ENCODE measurements around the gene B3GNT5. TPM values are rescaled to one million over a fixed set of nuclear protein-coding genes. Genes with fewer than 3 reads are reported as not detected.

B3GNT5 gene
- 10 to 100 TPM in 5 of 8 experiments, 1 to 10 TPM in 2, under 1 TPM in 1; 0.42 to 24.5 (median 17.6) TPM for total RNA-seq

- Histone ChIP-seq H3K4me1 (replicated peaks in 1 of 2) (peaks cover 11 to 22% of the 10 kb centered on the region in 2 donors), H3K27ac (peak within 1 kb of the TSS; percentile 60 to 62), H3K4me3 (peak within 1 kb of the TSS; percentile 49 to 74 (median 64))
- WGBS, 10 experiments, result 0 to 6% (median 0%) methylated on average over 1 to 10 of the region's 43 CpGs; no CpG with 5 or more reads in 2 of the 10 experiments
- in situ Hi-C loops (cut with MboI; ENCODE audit: low pct_unique_long_range_greater_than_20kb in 2 of 9, low sequenced_read_pairs in 9 of 9, unreplicated experiment in 9 of 9), result no loop called here
- peak; percentile 2 to 18 (median 12) for ATAC-seq (replicated peaks in 6 of 8)
Measured at GRCh38 chr3:183252973-183253527, at the start of gene B3GNT5. Gene B3GNT5, plus strand, starts transcription at chr3:183253253. Its CDS starts 16,546 bp downstream, at chr3:183269799.

DNA sequence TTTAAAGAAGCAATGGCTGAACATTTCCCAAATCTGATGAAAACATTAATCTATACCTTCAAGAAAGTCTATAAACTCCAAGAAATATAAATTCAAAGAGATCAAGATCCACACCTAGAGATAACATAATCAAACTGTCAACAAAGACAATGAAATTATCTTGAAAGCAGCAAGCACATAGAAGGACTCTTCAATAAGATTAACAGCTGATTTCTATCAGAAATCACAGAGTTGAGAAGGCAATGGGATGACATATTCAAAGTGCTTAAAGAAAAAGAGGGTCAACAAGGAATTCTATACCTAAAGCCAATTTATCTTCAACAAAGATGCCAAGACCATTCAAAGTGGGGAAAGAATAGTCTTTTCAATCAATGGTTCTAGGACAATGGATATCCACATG is 49.4 kb upstream of the B3GNT5 start:
- in situ Hi-C loops (cut with MboI; ENCODE audit: low pct_unique_long_range_greater_than_20kb in 2 of 9, low sequenced_read_pairs in 9 of 9, unreplicated experiment in 9 of 9), result no loop called here
- no peak for ATAC-seq (replicated peaks in 6 of 8)
- Histone ChIP-seq H3K27ac (no peak overlapping the region), H3K4me1 (replicated peaks in 1 of 2) (peaks cover 0 to 9% of the 10 kb centered on the region in 2 donors), H3K4me3 (no peak overlapping the region)

- 50 to 100% (median 92%) methylated on average over 1 to 2 of the region's 2 CpGs; no CpG with 5 or more reads in 1 of the 10 experiments for WGBS, 10 experiments
- ATAC-seq (replicated peaks in 6 of 8), result no peak
- Histone ChIP-seq H3K27ac (no peak overlapping the region), H3K4me1 (replicated peaks in 1 of 2) (peaks cover 0 to 9% of the 10 kb centered on the region in 2 donors), H3K4me3 (no peak overlapping the region)
- in situ Hi-C loops (cut with MboI; ENCODE audit: low pct_unique_long_range_greater_than_20kb in 2 of 9, low sequenced_read_pairs in 9 of 9, unreplicated experiment in 9 of 9), result no loop called here
Measured at GRCh38 chr3:183208260-183208659, 44.8 kb upstream of the B3GNT5 start.

DNA sequence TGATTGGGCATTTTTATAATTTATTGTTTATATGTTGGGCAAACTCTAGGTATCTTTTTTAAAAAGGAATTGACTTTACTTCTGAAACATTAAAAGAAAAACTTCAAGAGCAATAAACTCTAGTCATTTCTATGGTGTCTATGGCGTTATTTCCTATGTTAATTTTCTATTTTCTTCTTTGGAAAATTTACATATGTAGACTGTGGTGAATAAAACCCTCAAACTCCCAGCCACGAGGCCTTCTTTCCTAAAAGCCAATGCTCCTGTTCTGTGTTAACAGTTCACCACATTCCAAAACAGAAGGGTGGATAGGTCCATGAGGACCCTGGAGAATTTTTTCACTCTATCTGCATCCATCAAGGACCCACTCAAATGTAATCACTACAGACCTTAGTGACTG is 44.3 kb upstream of the B3GNT5 start:
- no peak overlapping the region for H3K4me3 ChIP-seq
- H3K4me1 ChIP-seq (replicated peaks in 1 of 2), result peaks cover 0 to 9% of the 10 kb centered on the region in 2 donors
- WGBS, 10 experiments, result 0 to 94% (median 68%) methylated on average over 1 to 2 of the region's 2 CpGs
- in situ Hi-C loops (cut with MboI; ENCODE audit: low pct_unique_long_range_greater_than_20kb in 2 of 9, low sequenced_read_pairs in 9 of 9, unreplicated experiment in 9 of 9), result no loop called here
- H3K27ac ChIP-seq, result no peak overlapping the region
- ATAC-seq (replicated peaks in 6 of 8), result peak in 2 of 8 experiments; percentile 63 to 65

DNA sequence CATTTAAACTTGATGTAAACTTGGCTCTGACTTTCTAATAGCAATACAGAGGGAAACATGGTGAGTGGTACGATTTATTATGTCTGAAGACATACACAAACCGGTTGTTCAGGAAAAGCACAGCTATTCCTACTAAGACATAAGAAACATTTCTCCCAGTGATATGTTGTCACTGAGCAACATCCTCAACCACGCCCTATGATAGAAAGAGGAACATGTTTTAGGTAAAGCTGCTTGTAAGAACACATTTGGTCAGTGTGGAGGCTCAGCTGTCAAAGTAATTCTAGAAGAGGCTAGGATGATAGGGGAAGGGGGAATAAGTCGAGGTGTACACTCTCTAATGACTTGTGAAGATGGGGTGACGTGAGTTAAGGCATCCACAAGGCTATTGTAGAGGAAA is 42.7 kb upstream of the B3GNT5 start:
- in situ Hi-C loops (cut with MboI; ENCODE audit: low pct_unique_long_range_greater_than_20kb in 2 of 9, low sequenced_read_pairs in 9 of 9, unreplicated experiment in 9 of 9), result no loop called here
- Histone ChIP-seq H3K27ac (no peak overlapping the region), H3K4me1 (replicated peaks in 1 of 2) (peaks cover 0 to 9% of the 10 kb centered on the region in 2 donors), H3K4me3 (no peak overlapping the region)
- no peak for ATAC-seq (replicated peaks in 6 of 8)
- 23 to 100% (median 82%) methylated on average over 1 to 5 of the region's 5 CpGs; no CpG with 5 or more reads in 2 of the 10 experiments for WGBS, 10 experiments

GRCh38 chr3:183210862-183211341 is 42.2 kb upstream of the B3GNT5 start:
- Histone ChIP-seq H3K4me1 (replicated peaks in 1 of 2) (peaks cover 0 to 9% of the 10 kb centered on the region in 2 donors), H3K27ac (no peak overlapping the region), H3K4me3 (no peak overlapping the region)
- in situ Hi-C loops (cut with MboI; ENCODE audit: low pct_unique_long_range_greater_than_20kb in 2 of 9, low sequenced_read_pairs in 9 of 9, unreplicated experiment in 9 of 9), result no loop called here
- no peak for ATAC-seq (replicated peaks in 6 of 8)
- 15 to 89% (median 56%) methylated on average over 1 to 5 of the region's 9 CpGs for WGBS, 10 experiments

DNA sequence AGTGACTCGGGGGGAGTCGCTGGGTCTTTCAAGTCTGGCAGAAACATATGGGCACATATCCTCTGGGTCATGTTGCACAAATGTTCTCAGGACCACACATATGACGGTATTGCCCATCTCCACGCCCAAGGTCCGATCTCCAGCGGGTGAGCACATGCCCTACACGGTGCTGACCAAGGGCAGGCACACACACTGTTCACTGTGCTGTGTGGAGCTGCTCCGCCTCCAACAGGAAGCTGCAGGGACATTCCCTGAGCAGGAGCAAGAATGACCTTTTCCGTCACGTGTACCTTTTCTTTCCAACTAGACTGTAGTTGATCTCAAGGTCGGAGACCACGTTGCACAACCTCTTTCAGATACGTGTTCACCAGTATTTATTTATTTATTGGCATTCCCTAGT is 41.7 kb upstream of the B3GNT5 start:
- H3K4me3 ChIP-seq, result no peak overlapping the region
- 61 to 100% (median 87%) methylated on average over 1 to 8 of the region's 13 CpGs; no CpG with 5 or more reads in 2 of the 10 experiments for WGBS, 10 experiments
- H3K27ac ChIP-seq, result no peak overlapping the region
- ATAC-seq (replicated peaks in 6 of 8), result no peak
- in situ Hi-C loops (cut with MboI; ENCODE audit: low pct_unique_long_range_greater_than_20kb in 2 of 9, low sequenced_read_pairs in 9 of 9, unreplicated experiment in 9 of 9), result no loop called here
- peaks cover 0 to 9% of the 10 kb centered on the region in 2 donors for H3K4me1 ChIP-seq (replicated peaks in 1 of 2)

GRCh38 chr3:183212096-183212495 is 41.0 kb upstream of the B3GNT5 start:
- no peak overlapping the region for H3K27ac ChIP-seq
- no peak overlapping the region for H3K4me3 ChIP-seq
- peaks cover 0 to 9% of the 10 kb centered on the region in 2 donors for H3K4me1 ChIP-seq (replicated peaks in 1 of 2)
- WGBS, 10 experiments, result 20 to 93% (median 80%) methylated on average over 1 to 7 of the region's 12 CpGs; no CpG with 5 or more reads in 1 of the 10 experiments
- no peak for ATAC-seq (replicated peaks in 6 of 8)
- in situ Hi-C loops (cut with MboI; ENCODE audit: low pct_unique_long_range_greater_than_20kb in 2 of 9, low sequenced_read_pairs in 9 of 9, unreplicated experiment in 9 of 9), result no loop called here

DNA sequence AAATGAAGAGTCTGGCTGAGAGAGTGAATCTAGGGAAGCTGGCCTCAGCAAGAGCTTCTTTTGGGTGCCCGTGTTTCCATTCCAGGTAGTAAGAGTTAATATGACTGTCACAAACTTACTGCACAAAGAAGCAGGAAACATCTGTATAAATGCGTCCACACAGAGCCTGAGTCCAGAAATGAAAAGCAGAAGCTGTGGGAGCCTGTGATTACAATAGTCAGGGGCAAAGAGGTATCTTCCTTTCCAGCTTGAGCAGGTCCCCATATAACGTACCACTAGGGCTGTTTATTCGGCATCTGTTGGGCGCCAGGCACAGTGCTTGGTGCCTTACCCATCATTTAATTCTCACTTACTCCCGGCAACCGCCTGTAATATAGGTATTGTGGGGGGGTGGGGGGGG is 40.5 kb upstream of the B3GNT5 start:
- Histone ChIP-seq H3K4me3 (no peak overlapping the region), H3K27ac (no peak overlapping the region), H3K4me1 (replicated peaks in 1 of 2) (peaks cover 0 to 8% of the 10 kb centered on the region in 2 donors)
- ATAC-seq (replicated peaks in 6 of 8), result no peak
- WGBS, 10 experiments, result 0 to 100% (median 94%) methylated on average over 1 to 3 of the region's 7 CpGs; no CpG with 5 or more reads in 5 of the 10 experiments
- in situ Hi-C loops (cut with MboI; ENCODE audit: low pct_unique_long_range_greater_than_20kb in 2 of 9, low sequenced_read_pairs in 9 of 9, unreplicated experiment in 9 of 9), result no loop called here

DNA sequence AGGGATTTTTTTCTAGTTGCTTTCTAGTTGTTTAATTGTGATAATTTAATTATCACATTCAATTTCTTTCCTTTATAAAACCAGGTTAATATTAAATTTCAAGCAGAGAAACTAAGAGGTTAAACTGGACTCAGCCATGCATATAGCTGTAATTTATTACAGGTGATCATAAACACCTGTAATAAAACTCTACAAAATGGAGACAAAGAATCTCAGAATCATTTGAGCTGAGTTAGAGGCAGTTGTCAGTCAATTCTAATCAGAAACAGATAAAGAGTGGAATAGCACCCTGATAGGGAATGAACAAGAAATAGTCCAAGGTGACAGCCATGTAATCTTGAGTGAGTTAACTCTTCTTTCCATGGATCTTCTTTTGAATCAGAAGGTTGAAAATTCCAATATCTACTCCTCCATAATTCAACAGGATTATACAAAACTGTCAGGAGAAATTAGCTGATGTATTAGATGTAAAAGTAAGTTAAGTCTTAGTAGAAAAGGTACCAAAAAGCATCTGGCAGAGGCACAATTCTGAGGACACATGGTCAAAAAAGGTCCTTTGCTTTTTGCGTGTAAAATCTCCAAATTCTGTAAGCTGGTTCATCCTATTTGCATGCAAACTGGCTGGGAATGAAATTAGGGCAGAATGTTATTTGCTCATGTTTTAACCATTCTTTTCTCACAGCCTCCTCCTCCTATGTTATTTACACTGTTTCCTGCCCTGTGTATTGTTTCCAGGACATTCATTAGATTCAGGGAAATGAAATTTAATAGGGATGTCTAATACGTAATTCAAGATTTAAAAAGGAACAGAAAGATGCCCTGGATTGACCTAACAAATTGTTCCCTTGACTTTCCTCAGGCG is 39.4 kb upstream of the B3GNT5 start:
- H3K27ac ChIP-seq, result no peak overlapping the region
- ATAC-seq (replicated peaks in 6 of 8), result peak in 1 of 8 experiments; percentile 46
- no peaks in the 10 kb centered on the region for H3K4me1 ChIP-seq (replicated peaks in 1 of 2)
- no peak overlapping the region for H3K4me3 ChIP-seq
- in situ Hi-C loops (cut with MboI; ENCODE audit: low pct_unique_long_range_greater_than_20kb in 2 of 9, low sequenced_read_pairs in 9 of 9, unreplicated experiment in 9 of 9), result no loop called here
- WGBS, 10 experiments, result 13 to 86% (median 59%) methylated on average over 1 to 3 of the region's 3 CpGs; no CpG with 5 or more reads in 2 of the 10 experiments

GRCh38 chr3:183214277-183214612 is 38.8 kb upstream of the B3GNT5 start:
- Histone ChIP-seq H3K4me1 (replicated peaks in 1 of 2) (no peaks in the 10 kb centered on the region), H3K4me3 (no peak overlapping the region), H3K27ac (no peak overlapping the region)
- ATAC-seq (replicated peaks in 6 of 8), result peak in 1 of 8 experiments; percentile 20
- WGBS, 10 experiments, result 0 to 100% (median 64%) methylated on average over 1 to 2 of the region's 2 CpGs; no CpG with 5 or more reads in 2 of the 10 experiments
- in situ Hi-C loops (cut with MboI; ENCODE audit: low pct_unique_long_range_greater_than_20kb in 2 of 9, low sequenced_read_pairs in 9 of 9, unreplicated experiment in 9 of 9), result no loop called here

GRCh38 chr3:183215591-183216202 is 37.4 kb upstream of the B3GNT5 start:
- Histone ChIP-seq H3K4me1 (replicated peaks in 1 of 2) (no peaks in the 10 kb centered on the region), H3K27ac (no peak overlapping the region), H3K4me3 (no peak overlapping the region)
- ATAC-seq (replicated peaks in 6 of 8), result no peak
- in situ Hi-C loops (cut with MboI; ENCODE audit: low pct_unique_long_range_greater_than_20kb in 2 of 9, low sequenced_read_pairs in 9 of 9, unreplicated experiment in 9 of 9), result no loop called here
- 50 to 100% (median 90%) methylated on average over 1 to 4 of the region's 4 CpGs; no CpG with 5 or more reads in 1 of the 10 experiments for WGBS, 10 experiments

All from motor neuron (in vitro differentiated cells).